Hematopoietic multipotent progenitor cell treated with erythropoietin and hydrocortisone succinate and interleukin-3 and kit ligand, for 15 days (in vitro differentiated cells): Measurements from ENCODE around the gene ADGB.
"Not testable (repeated sequence)": the region's sequence is repeated elsewhere in the genome, so short reads cannot be mapped to it uniquely, and the experiment has no call there.

Experiments
- DNase-seq: peaks from one replicate; pipeline ENCODE4 v3.0.0-alpha.2; 2015; ENCODE audit warnings: low spot score

Gene ADGB

DNA sequence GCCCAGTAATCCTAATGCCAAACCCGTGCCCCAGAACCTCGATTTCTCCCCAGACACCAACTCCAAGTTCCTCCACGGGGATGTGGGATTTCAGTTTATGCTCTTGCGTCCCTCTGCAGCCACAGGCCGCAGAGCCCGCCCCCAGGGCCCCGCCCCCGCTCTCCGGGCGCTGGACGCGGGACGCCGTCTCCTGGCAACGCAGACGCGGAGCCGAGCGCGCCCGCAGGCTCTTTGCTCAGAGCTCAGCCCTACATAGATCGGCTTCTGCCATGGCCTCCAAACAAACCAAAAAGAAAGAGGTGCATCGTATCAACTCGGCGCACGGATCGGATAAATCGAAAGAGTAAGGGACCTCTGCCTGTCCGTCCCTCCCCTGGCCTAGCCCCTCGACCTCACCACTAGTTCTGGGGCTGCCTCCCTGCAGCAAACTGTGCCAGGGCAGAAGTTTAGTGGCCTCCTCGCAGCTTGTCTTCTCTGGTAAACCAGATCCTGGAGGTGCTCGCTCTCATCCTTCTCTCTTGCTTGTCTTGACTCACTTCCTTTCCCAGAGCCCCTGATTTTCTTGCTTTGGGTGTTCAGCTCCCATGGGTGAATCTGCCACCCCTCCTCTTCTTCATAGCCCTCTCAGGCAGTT is at the start of gene ADGB:
TSS of gene ADGB (plus strand) at position 201 of the 634 bp plus-strand sequence. CDS start at position 270, 69 bp downstream.
- no peak for DNase-seq

DNA sequence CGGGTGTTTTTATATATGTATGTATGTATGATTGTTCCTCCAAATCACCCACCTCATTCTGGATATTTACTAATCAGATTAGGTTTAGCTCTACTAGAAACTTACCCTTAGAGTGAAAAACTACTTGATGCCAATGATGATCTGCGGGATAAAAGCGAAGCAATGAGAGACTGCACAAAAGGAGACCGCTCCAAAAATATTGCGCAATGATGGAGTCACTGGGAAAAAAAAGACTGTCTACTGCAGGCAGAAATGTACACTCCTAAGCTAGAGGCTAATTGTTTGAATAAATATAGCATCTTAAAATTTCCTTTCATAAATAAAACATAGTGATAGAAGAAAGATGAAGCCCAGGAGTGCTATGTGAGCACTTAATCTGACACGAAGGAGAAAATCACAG is 47.9 kb upstream of the ADGB start:
- DNase-seq, result no peak

DNA sequence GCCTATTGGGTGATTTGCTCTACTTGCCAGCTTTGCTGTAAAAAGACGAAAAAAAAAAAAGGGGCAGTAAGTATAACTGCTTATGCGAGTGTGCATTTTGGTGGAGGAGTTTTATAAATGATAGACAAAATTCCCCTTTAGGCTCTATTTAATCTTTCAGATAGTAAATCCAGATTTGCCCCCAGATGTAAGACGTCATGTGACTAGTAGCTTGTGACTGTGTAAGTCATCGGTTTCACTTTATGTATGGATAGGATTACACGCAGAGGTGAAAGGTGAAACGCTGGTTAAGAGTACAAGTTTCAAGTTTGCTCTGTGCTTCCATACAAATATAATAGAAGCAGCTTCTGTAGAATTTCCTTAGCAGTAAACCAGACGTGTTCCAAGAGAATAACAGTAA is 47.2 kb upstream of the ADGB start:
- no peak for DNase-seq

DNA sequence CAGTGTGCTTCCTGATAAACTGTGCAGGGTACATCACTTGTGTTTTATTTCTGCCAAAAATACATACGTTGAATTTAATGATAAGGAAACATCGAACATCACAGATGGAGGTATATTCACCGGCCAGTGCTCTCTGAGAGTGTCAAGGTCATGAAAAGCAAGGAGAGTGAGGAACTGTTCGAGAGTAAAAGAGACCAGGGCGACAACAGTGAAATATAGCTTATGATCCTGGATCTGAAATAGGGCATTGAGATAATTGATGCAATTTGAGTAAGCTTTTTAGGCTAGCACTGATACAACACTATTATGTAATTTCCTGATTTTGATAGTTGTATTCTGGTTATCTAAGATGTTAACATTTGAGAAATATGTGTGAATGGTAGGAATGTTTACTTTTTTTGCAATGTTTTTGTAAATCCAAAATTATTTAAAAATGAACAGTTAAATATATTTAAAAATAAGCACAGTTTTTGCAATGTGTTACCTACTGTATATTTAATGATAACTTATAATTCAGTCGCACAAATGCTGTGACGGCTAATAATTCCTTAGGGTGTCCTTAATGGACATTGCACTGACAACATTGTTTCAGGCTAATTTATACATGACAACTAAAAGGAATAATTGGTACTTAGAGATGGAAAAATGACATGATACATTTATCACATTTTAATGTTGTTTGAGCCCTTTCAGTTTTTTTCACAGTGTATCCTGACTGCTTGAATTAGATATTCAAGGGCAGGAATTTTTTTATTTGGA is 45.2 kb upstream of the ADGB start:
- DNase-seq, result no peak

DNA sequence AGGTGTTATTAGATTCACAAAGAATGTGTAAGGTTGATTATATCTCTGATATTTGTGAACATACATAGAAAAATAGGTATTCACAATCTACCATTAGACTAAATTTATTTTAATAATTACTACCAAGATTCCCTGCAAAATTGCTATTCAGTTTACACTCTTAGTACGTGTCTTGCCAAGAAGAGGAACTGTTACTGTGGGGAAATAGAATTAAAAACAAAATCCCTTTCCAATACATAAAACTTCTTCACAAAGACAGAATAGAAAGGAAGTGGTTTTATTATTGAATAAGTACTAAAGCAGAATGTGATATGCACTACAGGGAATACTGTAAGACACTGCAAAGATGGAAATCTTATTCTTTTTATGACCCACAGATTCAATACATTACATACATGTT is 38.2 kb upstream of the ADGB start:
- DNase-seq, result no peak

DNA sequence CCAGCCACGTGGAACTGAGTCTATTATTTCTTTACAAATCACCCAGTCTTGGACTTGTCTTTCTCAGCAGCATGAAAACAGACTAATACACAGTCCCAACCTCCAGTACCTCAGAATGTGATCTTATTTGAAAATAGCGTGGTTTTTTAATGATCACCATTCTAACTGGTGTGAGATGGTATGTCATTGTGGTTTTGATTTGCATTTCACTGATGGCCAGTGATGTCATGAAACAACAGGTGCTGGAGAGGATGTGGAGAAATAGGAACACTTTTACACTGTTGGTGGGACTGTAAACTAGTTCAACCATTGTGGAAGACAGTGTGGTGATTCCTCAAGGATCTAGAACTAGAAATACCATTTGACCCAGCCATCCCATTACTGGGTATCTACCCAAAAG is 32.1 kb upstream of the ADGB start:
- DNase-seq, result not testable (repeated sequence)

DNA sequence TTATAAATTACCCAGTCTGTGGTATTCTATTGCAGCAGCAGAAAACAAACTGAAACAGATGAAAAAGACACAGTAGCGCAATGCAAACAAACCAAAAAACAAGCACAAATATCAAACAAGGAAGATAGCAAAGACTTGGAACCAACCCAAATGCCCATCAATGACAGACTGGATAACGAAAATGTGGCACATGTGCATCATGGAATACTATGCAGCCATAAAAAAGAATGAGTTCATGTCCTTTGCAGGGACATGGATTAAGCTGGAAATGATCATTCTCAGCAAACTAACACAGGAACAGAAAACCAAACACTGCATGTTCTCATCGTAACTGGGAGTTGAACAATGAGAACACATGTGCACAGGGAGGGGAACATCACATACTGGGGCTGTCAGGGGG is 30.2 kb upstream of the ADGB start:
- not testable (repeated sequence) for DNase-seq

DNA sequence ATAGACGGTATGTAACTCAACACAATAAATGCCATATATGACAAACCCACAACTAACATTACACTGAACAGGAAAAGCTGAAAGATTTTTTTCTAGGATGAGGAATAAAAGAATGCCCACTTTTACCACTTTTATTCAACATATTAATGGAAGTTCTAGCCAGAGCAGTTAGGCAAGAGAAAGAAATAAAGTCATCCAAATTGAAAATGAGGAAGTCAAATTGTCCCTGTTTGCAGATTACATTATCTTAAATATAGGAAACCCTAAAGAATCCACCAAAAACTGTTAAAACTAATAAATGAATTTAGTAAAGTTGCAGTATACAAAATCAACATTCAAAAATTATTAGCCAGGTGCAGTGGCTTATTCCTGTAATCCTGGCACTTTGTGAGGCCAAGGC is 24.6 kb upstream of the ADGB start:
- DNase-seq, result no peak

DNA sequence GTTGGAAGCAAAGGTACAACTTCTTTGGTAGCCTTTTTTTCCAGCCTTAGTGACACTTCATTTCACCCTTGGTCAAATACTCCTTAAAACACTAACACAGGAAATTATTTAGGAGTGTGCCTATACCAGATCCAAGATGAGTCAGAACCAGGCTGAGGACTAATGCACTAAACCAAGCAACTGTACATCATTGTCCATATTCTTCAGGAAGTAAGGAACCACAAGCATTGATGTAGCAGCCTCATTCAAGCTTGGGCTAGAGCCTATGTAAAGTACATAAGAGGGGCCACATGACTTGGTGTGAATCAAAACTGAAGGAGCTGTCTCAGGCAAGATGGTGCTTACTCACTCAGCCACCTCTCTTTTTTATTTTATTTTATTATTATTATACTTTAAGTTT is 20.7 kb upstream of the ADGB start:
- DNase-seq, result no peak

DNA sequence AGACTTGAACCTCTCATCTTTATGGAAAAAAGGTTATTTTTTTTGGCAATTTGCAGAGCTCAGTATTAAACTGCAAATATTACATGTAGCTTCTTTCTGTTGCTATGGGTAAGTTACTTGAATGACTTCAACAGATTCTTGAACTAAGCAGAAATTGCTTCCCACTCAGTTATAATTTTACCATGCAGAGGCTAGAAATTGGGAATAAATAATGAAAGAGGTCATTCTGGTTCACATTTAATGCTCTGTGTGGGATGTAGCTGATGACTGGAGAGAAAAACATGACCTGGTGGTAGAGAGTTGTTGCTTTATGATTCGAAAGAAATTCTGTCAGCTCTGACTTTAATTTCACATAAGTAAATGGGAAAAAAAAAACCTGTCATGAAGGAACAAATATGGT is 16.8 kb upstream of the ADGB start:
- no peak for DNase-seq

DNA sequence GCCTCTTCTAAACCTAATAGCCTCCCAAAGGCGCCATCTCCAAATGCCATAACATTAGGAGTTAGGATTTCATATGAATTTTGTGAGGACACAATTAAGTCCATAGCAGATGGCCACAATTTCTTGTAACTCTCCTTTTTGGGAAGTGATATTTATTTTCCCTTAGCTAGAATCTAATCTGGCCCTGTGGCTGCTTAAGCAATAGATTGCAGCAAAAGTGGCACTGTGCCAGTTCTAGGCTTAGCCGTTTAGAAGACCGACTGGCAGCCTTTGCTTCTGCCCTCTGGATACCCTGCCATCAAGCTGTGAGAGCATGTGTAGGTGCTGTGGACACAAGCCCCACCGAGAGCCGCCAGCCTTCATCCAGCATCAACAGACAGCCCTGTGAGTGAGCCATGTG is 15.9 kb upstream of the ADGB start:
- no peak for DNase-seq

DNA sequence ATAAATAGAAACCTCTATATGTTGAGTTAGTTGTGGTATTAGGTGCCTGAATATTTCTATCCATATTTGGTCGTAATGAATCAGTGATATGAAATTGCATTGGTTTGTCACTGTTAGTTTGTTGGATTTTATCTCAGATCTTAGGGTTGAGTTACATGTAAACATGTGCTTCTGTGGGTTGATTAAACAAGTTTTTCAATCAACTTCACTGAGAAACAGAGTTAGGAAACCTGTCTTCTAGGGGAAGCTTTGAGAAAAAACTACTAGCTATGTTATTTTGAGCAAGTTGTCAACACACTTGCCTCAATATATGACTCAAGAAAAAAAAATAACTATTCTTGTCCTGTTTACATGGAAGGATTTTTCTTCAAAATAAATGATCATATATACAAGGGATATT is 14.8 kb upstream of the ADGB start:
- no peak for DNase-seq

DNA sequence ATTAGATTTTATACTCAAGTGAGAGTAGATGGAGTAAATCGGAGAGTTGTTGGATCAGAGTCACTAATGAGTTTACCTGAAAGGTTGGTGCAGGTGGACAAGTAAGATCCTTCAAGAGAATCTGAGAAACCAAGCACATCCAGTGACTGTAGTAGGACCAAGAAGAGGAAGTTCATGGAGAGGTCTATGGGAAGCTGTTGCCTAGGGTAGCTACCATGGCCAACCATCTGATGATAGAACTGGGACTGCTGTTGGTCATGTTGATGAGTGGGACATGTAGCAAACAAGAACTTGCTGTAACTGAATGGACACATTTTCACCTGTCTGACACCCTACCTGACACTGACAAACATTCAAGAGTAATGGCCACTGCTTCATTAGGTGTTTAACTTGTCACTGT is 11.3 kb upstream of the ADGB start:
- no peak for DNase-seq

DNA sequence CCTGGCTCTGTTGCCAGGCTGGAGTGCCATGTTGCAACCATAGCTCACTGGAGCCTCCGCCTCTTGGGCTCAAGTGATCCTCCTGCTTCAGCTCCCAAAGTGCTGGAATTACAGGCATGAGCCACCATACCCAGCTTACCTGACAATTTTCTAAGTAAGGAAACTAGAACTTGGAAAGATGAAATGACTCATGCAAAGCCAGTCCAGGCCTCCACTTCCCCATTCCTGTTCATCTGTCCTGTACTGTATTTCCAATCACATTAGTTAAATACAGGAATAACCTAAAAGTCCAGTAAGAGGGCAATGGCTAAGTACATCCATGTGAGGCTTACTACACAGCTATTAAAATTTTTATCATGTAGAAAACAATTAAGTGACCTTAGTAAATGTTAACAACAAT is 8.3 kb upstream of the ADGB start:
- DNase-seq, result no peak

DNA sequence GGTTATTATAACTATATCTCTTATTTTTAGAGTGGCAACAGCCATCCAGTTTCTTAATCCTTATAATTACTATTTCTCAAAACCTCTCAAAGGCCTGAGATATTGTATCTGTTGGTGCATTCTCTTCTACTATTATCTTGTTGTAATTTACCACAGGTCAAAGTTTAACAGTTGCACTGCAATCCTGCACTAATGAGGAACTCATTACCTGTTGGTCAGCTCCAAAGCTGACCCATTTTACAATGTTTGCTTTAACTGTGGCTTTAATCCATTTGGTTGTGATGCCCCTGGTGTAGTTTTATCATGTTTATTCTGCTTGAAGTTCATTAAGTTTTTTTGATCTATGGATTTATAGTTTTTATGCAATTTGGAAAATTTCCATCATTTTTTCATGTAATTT is 6.3 kb upstream of the ADGB start:
- DNase-seq, result no peak

DNA sequence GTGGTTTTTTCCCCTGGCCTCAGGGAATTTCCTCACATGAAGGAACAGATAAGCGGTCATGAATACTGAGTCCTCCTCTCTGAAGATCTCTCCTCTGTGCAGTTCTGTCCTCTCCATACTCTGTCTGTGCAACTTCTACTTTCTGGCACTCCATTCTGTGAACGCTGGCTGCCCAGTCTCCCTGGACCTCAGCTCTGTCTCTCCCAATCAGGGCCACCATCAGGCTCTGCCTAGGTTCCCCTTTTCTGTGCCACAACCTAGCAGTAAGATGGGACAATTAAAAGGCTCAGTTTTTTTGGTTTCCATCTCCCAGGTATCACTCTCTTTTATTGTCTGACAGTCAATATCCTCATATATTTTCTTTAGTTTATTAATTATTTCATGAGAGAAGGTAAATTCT is 4.8 kb upstream of the ADGB start:
- DNase-seq, result no peak

DNA sequence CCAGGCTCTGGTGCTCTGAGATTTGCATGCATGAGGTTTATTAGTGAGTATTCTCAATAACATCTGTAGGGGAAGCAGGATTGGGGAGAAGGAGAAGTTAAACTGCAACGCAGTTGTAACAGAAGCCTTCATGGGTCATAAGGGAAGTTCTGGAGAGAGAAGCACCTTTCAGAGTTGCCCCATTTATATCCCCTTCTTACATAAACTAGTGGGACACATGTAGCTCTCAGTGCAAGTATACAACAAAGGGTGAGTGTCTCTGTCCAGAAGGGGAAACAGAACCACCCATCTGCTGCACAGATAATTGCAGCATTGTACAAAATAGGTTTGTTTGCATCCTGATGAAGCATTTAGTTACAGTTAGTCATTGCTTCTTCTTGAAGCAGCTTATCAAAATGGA is 4.3 kb upstream of the ADGB start:
- no peak for DNase-seq

DNA sequence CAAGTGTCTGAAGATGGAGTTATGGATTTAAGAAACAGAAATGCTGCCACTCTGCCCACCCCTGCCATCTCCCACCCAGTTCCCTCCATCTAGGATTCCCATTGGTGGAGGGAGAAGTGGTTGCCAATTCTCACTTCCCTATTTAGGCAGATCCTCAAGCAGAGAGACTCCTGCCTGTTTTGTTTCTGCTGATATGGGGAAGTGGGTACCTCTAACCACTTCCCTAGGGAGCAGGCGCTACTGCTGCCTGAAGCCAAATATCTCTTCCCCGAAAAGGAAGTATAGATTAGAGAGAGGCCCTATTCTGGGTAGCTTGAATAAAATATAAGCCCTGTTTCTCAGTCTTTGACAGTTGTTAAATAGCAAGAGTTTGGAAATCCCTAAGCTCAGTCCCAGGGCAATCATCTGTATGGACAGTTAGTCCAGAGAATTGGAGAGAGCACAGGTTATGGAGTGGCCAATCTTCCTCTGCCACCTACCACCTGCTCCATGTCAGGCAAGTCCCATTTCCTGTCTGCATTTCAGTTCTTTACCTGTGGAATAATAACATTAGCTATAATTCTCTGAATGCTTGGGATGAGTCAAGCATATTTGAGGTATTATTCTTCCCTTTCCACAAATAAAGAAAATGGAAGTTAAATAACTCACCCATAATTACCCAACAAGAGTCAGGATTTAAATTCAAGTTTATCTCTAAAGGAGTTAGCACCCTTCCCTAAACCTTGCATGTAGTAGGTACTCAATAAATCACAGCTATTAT is 2.6 kb upstream of the ADGB start:
- DNase-seq, result no peak

DNA sequence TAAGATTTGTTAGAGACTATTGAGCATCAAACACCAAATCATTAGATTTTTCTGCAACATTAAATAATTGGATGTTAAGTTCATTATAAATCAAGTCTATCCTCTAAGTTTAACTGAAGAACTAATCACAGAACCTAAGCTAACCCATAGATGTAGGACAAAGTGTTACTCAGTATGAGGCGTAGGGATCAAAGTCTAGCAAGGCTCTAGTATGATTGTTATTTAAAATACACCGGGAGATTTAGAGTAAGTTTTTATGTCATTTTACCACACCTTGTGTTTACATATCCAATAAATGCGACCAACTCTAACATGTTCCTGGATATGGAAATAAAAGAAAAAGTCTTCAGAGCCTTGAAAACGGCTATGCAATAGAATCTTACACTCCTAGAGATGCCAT is 2.6 kb downstream of the ADGB start:
- DNase-seq, result no peak

DNA sequence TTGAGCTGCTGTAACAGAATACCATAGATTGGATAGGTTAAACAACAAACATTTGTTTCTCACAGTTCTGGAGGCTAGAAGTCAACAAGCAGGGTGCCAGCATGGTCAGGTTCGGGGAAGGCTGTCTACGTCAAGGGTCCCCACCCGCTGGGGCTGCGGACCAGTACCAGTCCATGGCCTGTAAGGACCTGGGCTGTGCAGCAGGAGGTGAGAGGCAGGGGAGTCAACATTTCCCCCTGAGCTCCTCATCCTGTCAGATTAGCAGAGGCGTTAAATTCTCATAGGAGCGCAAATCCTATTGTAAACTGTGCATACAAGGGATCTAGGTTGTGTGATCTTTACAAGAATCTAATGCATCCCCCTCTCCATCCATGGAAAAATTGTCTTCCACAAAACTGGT is 3.8 kb downstream of the ADGB start:
- no peak for DNase-seq

DNA sequence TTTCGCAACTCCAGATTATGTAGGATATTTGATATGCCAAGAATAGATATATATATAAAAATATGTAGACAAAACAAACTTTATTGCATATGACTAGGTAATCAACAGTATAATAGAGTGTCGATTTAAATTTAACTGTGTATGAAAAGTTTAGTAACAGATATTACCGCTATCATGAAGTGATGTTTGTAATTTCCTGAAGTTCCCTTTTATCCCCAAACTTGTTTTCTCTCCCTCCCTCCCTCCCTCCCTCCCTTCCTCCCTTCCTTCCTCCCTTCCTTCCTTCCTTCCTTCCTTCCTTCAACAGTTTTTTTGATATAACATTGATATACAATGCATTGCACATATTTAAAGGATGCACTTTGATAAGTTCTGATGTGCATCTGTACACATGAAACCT is 15.2 kb downstream of the ADGB start:
- DNase-seq, result no peak

DNA sequence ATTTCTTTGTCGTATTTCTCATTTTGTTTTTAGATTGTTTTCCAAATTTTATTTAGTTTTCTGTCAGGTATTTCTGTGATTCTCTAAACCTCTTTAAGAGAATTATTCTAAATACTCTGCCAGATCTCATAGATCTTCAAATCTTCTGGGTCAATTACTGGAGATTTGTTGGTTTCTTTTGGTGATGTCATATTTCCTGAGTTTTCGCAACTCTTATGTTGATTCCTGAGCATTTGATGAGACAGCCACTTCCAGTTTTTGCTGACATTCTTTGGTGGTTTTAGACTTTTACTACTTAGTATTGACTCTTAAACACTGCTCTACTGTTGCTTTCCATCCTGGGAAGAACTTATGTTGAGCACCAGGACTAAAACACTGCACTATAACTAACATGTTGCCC is 21.9 kb downstream of the ADGB start:
- DNase-seq, result no peak

DNA sequence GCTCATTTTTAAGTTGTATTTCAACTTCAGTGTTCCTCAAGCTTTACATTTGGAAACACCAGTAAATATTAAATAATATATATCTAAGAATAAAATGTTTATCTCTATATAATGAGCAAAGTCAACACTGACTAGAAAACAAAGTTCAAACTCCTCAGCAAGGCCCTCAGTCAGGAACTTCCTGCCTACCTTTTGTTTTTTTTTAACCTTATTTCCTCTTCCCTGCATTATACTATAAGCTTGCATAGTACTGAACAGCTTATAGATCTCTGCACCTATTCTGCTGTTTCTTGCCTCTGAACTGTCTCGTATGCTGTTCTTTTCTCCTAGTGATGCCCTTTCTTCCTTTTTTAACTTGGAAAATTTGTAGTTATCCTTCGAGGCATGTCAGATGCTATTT is 29.6 kb downstream of the ADGB start:
- DNase-seq, result no peak
